Prostate gland (tissue), 2 donors: Measurements from ENCODE around the gene CHCHD10. TPM values are rescaled to one million over a fixed set of nuclear protein-coding genes. Genes with fewer than 3 reads are reported as not detected.

ENCODE experiments used
- DNase-seq: peaks from one replicate; pipeline ENCODE4 v3.0.0-alpha.2; 2019; ENCODE audit warnings: low spot score
- H3K27ac ChIP-seq, 2 donors: fragments of 200-600 bp; sonication (generic); 2 replicates each; pipeline ENCODE4 v1.5.1; 2017 to 2019
- H3K27me3 ChIP-seq: fragments of 200-600 bp; sonication (generic); replicated peaks from 2 replicates; pipeline ENCODE4 v1.5.1; 2019; ENCODE audit not compliant: insufficient read depth
- H3K36me3 ChIP-seq, 2 donors: fragments of 200-600 bp; sonication (generic); 1 replicate in 1 of 2; 2 replicates in 1 of 2; pipeline versions ENCODE4 v1.5.1 to v1.8.1; 2017 to 2019
- H3K4me1 ChIP-seq: fragments of 200-600 bp; sonication (generic); replicated peaks from 2 replicates; pipeline ENCODE4 v1.5.1; 2019
- H3K4me3 ChIP-seq, 2 donors: fragments of 200-600 bp; sonication (generic); 2 replicates each; pipeline ENCODE4 v1.5.1; 2017 to 2019
- H3K9me3 ChIP-seq: fragments of 200-600 bp; sonication (generic); 2 replicates; pipeline ENCODE4 v1.5.1; 2017
- CTCF ChIP-seq, 4 experiments: fragments of 200-600 bp in 2 of 4; fragments of 450-650 bp in 2 of 4; sonication (generic) in 2 of 4; IDR thresholded peaks; 1 replicate in 3 of 4; 2 replicates in 1 of 4; pipeline ENCODE4 v1.5.1; 2016 to 2019; ENCODE audit warnings: antibody characterized with exemption in 4 of 4, mild to moderate bottlenecking in 2 of 4, moderate library complexity in 2 of 4
- POLR2A ChIP-seq: fragments of 450-650 bp; IDR thresholded peaks from one replicate; pipeline ENCODE4 v1.6.1; 2016; ENCODE audit warnings: antibody characterized with exemption, mild to moderate bottlenecking
- POLR2AphosphoS5 ChIP-seq: sonication (generic); formaldehyde crosslinking; IDR thresholded peaks from one replicate; pipeline ENCODE4 v1.6.1; 2017; ENCODE audit warnings: antibody characterized with exemption
- WGBS: methylation state at CpG from one replicate; pipeline ENCODE4 v1.1.5; 2018; 5-methylcytosine and 5-hydroxymethylcytosine counted together
- intact Hi-C: fragments of 100-400 bp; cut with DNase I; formaldehyde crosslinking; loops from one replicate; pipeline ENCODE4 v1.14.2; 2022
- total RNA-seq, 2 donors: library from RNA; depleted of rRNA; stranded (reverse); fragments of >200 nt; gene quantifications; one replicate each; pipeline ENCODE4 v1.1.0, GENCODE V29; 2016

The CHCHD10 gene
- total RNA-seq, 2 donors from 2014 or later: 17.3 to 59.3 TPM

DNA sequence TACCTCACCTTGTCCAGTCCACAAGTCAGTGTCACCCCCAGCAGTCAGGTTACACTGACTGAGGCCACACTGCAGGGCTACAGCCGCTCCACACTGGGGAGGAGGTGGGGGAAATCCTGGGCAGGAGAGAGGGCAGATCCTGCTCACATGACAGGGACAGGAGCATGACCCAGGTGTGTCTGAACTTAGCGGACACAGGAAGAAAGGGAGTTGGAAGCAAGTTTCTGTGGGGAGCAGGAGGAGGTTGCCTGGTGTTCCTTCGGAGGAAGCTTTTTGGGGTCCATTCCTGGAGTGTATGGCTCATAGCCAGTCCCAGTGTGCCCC is 10.8 kb upstream of the CHCHD10 start:
- Histone ChIP-seq H3K9me3 (no peaks in the 10 kb centered on the region), H3K27ac (no peak overlapping the region), H3K27me3 (no peaks in the 10 kb centered on the region), H3K4me3 (no peak overlapping the region), H3K36me3 (no peaks in the 10 kb centered on the region), H3K4me1 (no peaks in the 10 kb centered on the region)
- no peak for DNase-seq
- WGBS: 71% methylated on average over 3 of the region's 3 CpGs
- intact Hi-C loops: no loop called here
- TF ChIP-seq CTCF (IDR thresholded peaks at IDR 0.05) (no peak), POLR2AphosphoS5 (no peak), POLR2A (no peak)

GRCh38 chr22:23777776-23778576 is 10.2 kb upstream of the CHCHD10 start:
- Histone ChIP-seq H3K27me3 (no peaks in the 10 kb centered on the region), H3K4me3 (no peak overlapping the region), H3K9me3 (no peaks in the 10 kb centered on the region), H3K4me1 (no peaks in the 10 kb centered on the region), H3K36me3 (no peaks in the 10 kb centered on the region), H3K27ac (no peak overlapping the region)
- no peak for TF ChIP-seq POLR2AphosphoS5
- TF ChIP-seq CTCF (IDR thresholded peaks at IDR 0.05): no peak
- no peak for TF ChIP-seq POLR2A
- DNase-seq: no peak
- intact Hi-C loops: no loop called here
- WGBS: 84% methylated on average over 11 of the region's 11 CpGs

- WGBS: 83% methylated on average over 3 of the region's 3 CpGs
- intact Hi-C loops: no loop called here
- TF ChIP-seq CTCF (IDR thresholded peaks at IDR 0.05): no peak
- TF ChIP-seq POLR2AphosphoS5: no peak
- no peak for TF ChIP-seq POLR2A
- Histone ChIP-seq H3K27me3 (no peaks in the 10 kb centered on the region), H3K9me3 (no peaks in the 10 kb centered on the region), H3K4me1 (peaks cover 4% of the 10 kb centered on the region), H3K4me3 (no peak overlapping the region), H3K36me3 (no peaks in the 10 kb centered on the region), H3K27ac (no peak overlapping the region)
- no peak for DNase-seq
These were observed 8.1 kb upstream of the CHCHD10 start for GRCh38 chr22:23775779-23776375.

DNA sequence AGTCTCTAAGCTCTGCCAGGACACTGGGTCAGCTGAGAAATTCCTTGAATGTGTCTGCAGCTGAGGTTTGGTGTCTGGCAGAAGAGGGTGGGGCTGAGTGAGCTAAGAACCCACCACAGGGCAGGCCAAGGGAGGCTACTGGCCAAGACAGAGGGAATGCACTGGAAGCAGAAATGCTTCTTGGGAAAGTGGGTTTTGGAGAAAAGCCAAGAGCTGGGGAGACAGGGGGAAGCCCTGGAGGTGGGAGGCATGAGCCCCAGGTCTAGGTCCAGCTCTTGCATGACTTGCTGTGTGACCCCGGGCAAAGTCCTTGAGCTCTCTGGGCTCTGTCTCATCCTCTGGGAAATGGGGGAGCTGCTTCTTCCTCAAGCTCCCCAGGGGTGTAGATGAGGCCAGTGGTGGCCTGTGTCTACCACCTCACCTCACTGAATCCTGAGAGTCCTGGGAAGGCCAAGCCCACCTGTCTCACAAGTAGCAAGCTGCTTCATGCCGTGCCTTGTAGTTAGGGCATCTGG is 7.2 kb upstream of the CHCHD10 start:
- 68% methylated on average over 2 of the region's 2 CpGs for WGBS
- H3K27ac ChIP-seq: no peak overlapping the region
- H3K4me1 ChIP-seq: peaks cover 4% of the 10 kb centered on the region
- H3K4me3 ChIP-seq: no peak overlapping the region
- intact Hi-C loops: no loop called here
- no peak for DNase-seq
- H3K9me3 ChIP-seq: no peaks in the 10 kb centered on the region
- no peaks in the 10 kb centered on the region for H3K27me3 ChIP-seq
- TF ChIP-seq POLR2A: no peak
- TF ChIP-seq POLR2AphosphoS5: no peak
- no peak for TF ChIP-seq CTCF (IDR thresholded peaks at IDR 0.05)
- H3K36me3 ChIP-seq: no peaks in the 10 kb centered on the region
